Measurements from ENCODE around the gene TTC23.
"Not testable (repeated sequence)": the region's sequence is repeated elsewhere in the genome, so short reads cannot be mapped to it uniquely, and the experiment has no call there.

TTC23 gene

GRCh38 chr15:99250001-99250400 lies 620 bp upstream of the TTC23 start:
- DNase-seq (ENCODE audit: low spot score), result peak; percentile 7

- DNase-seq (ENCODE audit: low spot score), result no peak
Observed at GRCh38 chr15:99248000-99248715, 1.2 kb downstream of the TTC23 start.

GRCh38 chr15:99247062-99247461 lies 2.3 kb downstream of the TTC23 start:
- no peak for DNase-seq (ENCODE audit: low spot score)

GRCh38 chr15:99244306-99244705 lies 5.1 kb downstream of the TTC23 start:
- no peak for DNase-seq (ENCODE audit: low spot score)

- no peak for DNase-seq (ENCODE audit: low spot score)
Observed at GRCh38 chr15:99241752-99242151, 7.6 kb downstream of the TTC23 start.

- no peak for DNase-seq (ENCODE audit: low spot score)
Observed at GRCh38 chr15:99239545-99240198, 9.7 kb downstream of the TTC23 start.

- DNase-seq (ENCODE audit: low spot score), result no peak
Observed at GRCh38 chr15:99238849-99239248, 10.5 kb downstream of the TTC23 start.

GRCh38 chr15:99234160-99234559 lies 15.2 kb downstream of the TTC23 start:
- DNase-seq (ENCODE audit: low spot score), result not testable (repeated sequence)

GRCh38 chr15:99232740-99233139 lies 16.6 kb downstream of the TTC23 start:
- DNase-seq (ENCODE audit: low spot score), result no peak

GRCh38 chr15:99230867-99231266 lies 18.5 kb downstream of the TTC23 start:
- no peak for DNase-seq (ENCODE audit: low spot score)

GRCh38 chr15:99228120-99228770 lies 21.1 kb downstream of the TTC23 start:
- DNase-seq (ENCODE audit: low spot score), result no peak

GRCh38 chr15:99226802-99227201 lies 22.6 kb downstream of the TTC23 start:
- DNase-seq (ENCODE audit: low spot score), result no peak

GRCh38 chr15:99224372-99225214 lies 24.8 kb downstream of the TTC23 start:
- DNase-seq (ENCODE audit: low spot score), result no peak

- peak; percentile 85 for DNase-seq (ENCODE audit: low spot score)
Observed at GRCh38 chr15:99213187-99213811, 36.1 kb downstream of the TTC23 start.

- no peak for DNase-seq (ENCODE audit: low spot score)
Observed at GRCh38 chr15:99212406-99212805, 37.0 kb downstream of the TTC23 start.

GRCh38 chr15:99211926-99212325 lies 37.5 kb downstream of the TTC23 start:
- no peak for DNase-seq (ENCODE audit: low spot score)

GRCh38 chr15:99210334-99210733 lies 39.0 kb downstream of the TTC23 start:
- no peak for DNase-seq (ENCODE audit: low spot score)

GRCh38 chr15:99209326-99209725 lies 40.1 kb downstream of the TTC23 start:
- DNase-seq (ENCODE audit: low spot score), result no peak

GRCh38 chr15:99207672-99208071 lies 41.7 kb downstream of the TTC23 start:
- DNase-seq (ENCODE audit: low spot score), result no peak

GRCh38 chr15:99202176-99202552 lies 47.2 kb downstream of the TTC23 start:
- DNase-seq (ENCODE audit: low spot score), result peak; percentile 48

GRCh38 chr15:99201408-99202175 lies 47.8 kb downstream of the TTC23 start:
- DNase-seq (ENCODE audit: low spot score), result no peak
